ENCODE results near the gene FBXO21.

DNA sequence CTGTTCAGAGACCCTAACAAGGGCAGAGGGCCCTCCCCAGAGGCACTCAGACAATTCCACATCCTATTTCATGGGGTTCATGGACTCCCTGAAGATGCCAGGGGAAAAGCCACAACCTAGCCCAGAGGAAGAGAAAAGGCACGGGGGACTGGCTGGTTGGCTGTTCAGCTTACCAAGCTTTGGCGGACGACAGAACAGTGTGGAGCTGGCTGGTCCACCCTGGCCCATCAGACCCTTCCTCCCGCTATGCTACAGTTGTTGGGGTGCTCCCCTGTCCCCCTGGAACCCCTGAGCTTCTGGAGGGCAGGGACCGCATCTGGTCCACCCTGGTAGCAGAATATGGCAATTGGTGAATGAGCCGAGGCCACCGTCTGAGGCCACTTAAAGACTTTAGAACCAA is 97.4 kb downstream of the FBXO21 start:
- TF ChIP-seq POLR2A (IDR thresholded peaks at IDR 0.05) (no peak), EP300 (IDR thresholded peaks at IDR 0.05) (no peak)
- TF ChIP-seq, protein P1, sequence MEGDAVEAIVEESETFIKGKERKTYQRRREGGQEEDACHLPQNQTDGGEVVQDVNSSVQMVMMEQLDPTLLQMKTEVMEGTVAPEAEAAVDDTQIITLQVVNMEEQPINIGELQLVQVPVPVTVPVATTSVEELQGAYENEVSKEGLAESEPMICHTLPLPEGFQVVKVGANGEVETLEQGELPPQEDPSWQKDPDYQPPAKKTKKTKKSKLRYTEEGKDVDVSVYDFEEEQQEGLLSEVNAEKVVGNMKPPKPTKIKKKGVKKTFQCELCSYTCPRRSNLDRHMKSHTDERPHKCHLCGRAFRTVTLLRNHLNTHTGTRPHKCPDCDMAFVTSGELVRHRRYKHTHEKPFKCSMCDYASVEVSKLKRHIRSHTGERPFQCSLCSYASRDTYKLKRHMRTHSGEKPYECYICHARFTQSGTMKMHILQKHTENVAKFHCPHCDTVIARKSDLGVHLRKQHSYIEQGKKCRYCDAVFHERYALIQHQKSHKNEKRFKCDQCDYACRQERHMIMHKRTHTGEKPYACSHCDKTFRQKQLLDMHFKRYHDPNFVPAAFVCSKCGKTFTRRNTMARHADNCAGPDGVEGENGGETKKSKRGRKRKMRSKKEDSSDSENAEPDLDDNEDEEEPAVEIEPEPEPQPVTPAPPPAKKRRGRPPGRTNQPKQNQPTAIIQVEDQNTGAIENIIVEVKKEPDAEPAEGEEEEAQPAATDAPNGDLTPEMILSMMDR (IDR thresholded peaks at IDR 0.05): no peak
